Stimulated activated naive CD4-positive, alpha-beta T cell treated with Interleukin-2 at 50 U/mL for 16 hours (primary cell): ENCODE measurements around the gene SLC16A11.
"Not testable (repeated sequence)": the region's sequence is repeated elsewhere in the genome, so short reads cannot be mapped to it uniquely, and the experiment has no call there.

Source experiments
- DNase-seq: peaks from one replicate; lab custom pipeline; 2025; lab: John Stamatoyannopoulos, UW

The SLC16A11 gene

GRCh38 chr17:7043497-7044198 is at the start of gene SLC16A11:
SLC16A11 (minus strand) TSS chr17:7044092; CDS start chr17:7043513, 579 bp downstream.
- peak; percentile 27 for DNase-seq

- DNase-seq, result not testable (repeated sequence)
These were observed 47.6 kb upstream of the SLC16A11 start for GRCh38 chr17:7091311-7092005.

- not testable (repeated sequence) for DNase-seq
These were observed 45.7 kb upstream of the SLC16A11 start for GRCh38 chr17:7089570-7089969.

GRCh38 chr17:7088442-7088841 is 44.5 kb upstream of the SLC16A11 start:
- DNase-seq, result not testable (repeated sequence)

- no peak for DNase-seq
These were observed 40.2 kb upstream of the SLC16A11 start for GRCh38 chr17:7084088-7084487.

GRCh38 chr17:7083592-7083991 is 39.7 kb upstream of the SLC16A11 start:
- no peak for DNase-seq

- no peak for DNase-seq
These were observed 37.6 kb upstream of the SLC16A11 start for GRCh38 chr17:7081341-7082062.

GRCh38 chr17:7080456-7081041 is 36.7 kb upstream of the SLC16A11 start:
- no peak for DNase-seq

- DNase-seq, result no peak
These were observed 35.9 kb upstream of the SLC16A11 start, which contains the start of gene CLEC10A for GRCh38 chr17:7079581-7080455. CLEC10A (minus strand) TSS chr17:7080251; CDS start chr17:7078812, 1,439 bp downstream.

- no peak for DNase-seq
These were observed 34.8 kb upstream of the SLC16A11 start for GRCh38 chr17:7078711-7079110.

- DNase-seq, result no peak
These were observed 34.1 kb upstream of the SLC16A11 start for GRCh38 chr17:7077911-7078546.

- DNase-seq, result no peak
These were observed 31.0 kb upstream of the SLC16A11 start for GRCh38 chr17:7074931-7075330.

GRCh38 chr17:7072406-7072805 is 28.5 kb upstream of the SLC16A11 start:
- DNase-seq, result no peak

GRCh38 chr17:7070712-7071111 is 26.8 kb upstream of the SLC16A11 start:
- no peak for DNase-seq

- DNase-seq, result no peak
These were observed 24.4 kb upstream of the SLC16A11 start for GRCh38 chr17:7068268-7068667.

GRCh38 chr17:7067198-7067597 is 23.3 kb upstream of the SLC16A11 start:
- no peak for DNase-seq

- no peak for DNase-seq
These were observed 20.4 kb upstream of the SLC16A11 start for GRCh38 chr17:7064261-7064660.

GRCh38 chr17:7063518-7064094 is 19.7 kb upstream of the SLC16A11 start:
- DNase-seq, result no peak

GRCh38 chr17:7060165-7060891 is 16.4 kb upstream of the SLC16A11 start:
- peak; percentile 33 for DNase-seq
